Left lung (tissue), 10 donors: ENCODE data around the gene CCL1. TPM values are rescaled to one million over a fixed set of nuclear protein-coding genes. Genes with fewer than 3 reads are reported as not detected.

Experiments used
- ATAC-seq: fragments of 200-7000 bp; cut with Tn5 transposase; one replicate; pipeline ENCODE4 v1.9.1; 2020; ENCODE audit warnings: moderate library complexity
- DNase-seq, 4 donors: peaks; one replicate each; pipeline ENCODE4 v3.0.0-alpha.2; 2013 to 2020
- H3K27ac ChIP-seq, 2 donors: fragments of 200-600 bp; sonication (generic) in 1 of 2; one replicate each; pipeline versions ENCODE4 v1.5.0 to v1.8.0; 2020 to 2021
- H3K27me3 ChIP-seq, 2 donors: fragments of 200-600 bp; sonication (generic) in 1 of 2; one replicate each; pipeline versions ENCODE4 v1.5.0 to v1.8.0; 2020 to 2021
- H3K36me3 ChIP-seq, 2 donors: fragments of 200-600 bp; sonication (generic) in 1 of 2; one replicate each; pipeline versions ENCODE4 v1.5.0 to v1.8.0; 2020 to 2021
- H3K4me1 ChIP-seq, 2 donors: fragments of 200-600 bp; one replicate each; pipeline ENCODE4 v1.8.0; 2021
- H3K4me3 ChIP-seq, 2 donors: fragments of 200-600 bp; sonication (generic) in 1 of 2; one replicate each; pipeline versions ENCODE4 v1.5.0 to v1.8.0; 2020 to 2021; ENCODE audit warnings: mild to moderate bottlenecking in 1 of 2
- H3K9me3 ChIP-seq, 2 donors: fragments of 200-600 bp; sonication (generic) in 1 of 2; one replicate each; pipeline versions ENCODE4 v1.5.0 to v1.8.0; 2020 to 2021
- CTCF ChIP-seq, 2 donors: fragments of 200-600 bp; sonication (generic) in 1 of 2; IDR thresholded peaks; one replicate each; pipeline versions ENCODE4 v1.5.0 to v1.8.0; 2021; ENCODE audit warnings: antibody characterized with exemption in 2 of 2
- intact Hi-C, 2 donors: fragments of 100-400 bp; cut with DNase I; formaldehyde crosslinking; loops; one replicate each; pipeline versions ENCODE4 v1.11.2 to v1.14.2; 2022
- polyA plus RNA-seq, 6 donors: library from polyadenylated mRNA; unstranded; fragments of 120-200 nt; gene quantifications; one replicate each; pipeline ENCODE4 v1.2.1, GENCODE V29; 2013; ENCODE audit not compliant: insufficient read length in 6 of 6
- total RNA-seq, 2 donors: library from RNA; stranded (reverse); fragmentation: NEBNext Ultra II Directional; extraction: Animal tissue kit (Norgen Biotek cat#: 25700); gene quantifications; one replicate each; pipeline ENCODE4 v1.2.1, GENCODE V29; 2021
- donor health status: DM: no; HTN: yes; CAD: no.
- donor health status: DM: no; HTN: no; CAD: no.

Gene CCL1
- total and polyA plus RNA-seq, 8 donors = not detected

- Histone ChIP-seq H3K4me1 (peaks cover 0 to 43% of the 10 kb centered on the region in 2 donors), H3K4me3 (no peak overlapping the region), H3K27ac (no peak overlapping the region), H3K9me3 (no peaks in the 10 kb centered on the region), H3K36me3 (no peaks in the 10 kb centered on the region), H3K27me3 (no peaks in the 10 kb centered on the region)
- DNase-seq = no peak
- ATAC-seq = no peak
- intact Hi-C loops = no loop called here
- no peak for TF ChIP-seq CTCF (IDR thresholded peaks at IDR 0.05)
Observed at GRCh38 chr17:34370376-34370996, 7.5 kb upstream of the CCL1 start.

- TF ChIP-seq CTCF (IDR thresholded peaks at IDR 0.05) = no peak
- H3K4me1 ChIP-seq = peaks cover 0 to 43% of the 10 kb centered on the region in 2 donors
Observed at GRCh38 chr17:34369571-34369970, 6.5 kb upstream of the CCL1 start.

GRCh38 chr17:34368946-34369500 is 6.0 kb upstream of the CCL1 start:
- intact Hi-C loops = loop anchor here in 1 of 2 donors (10.0 kb wide), 1 partner anchor 174 kb away; no protein-coding TSS in a partner anchor
- no peaks in the 10 kb centered on the region for H3K36me3 ChIP-seq
- peak; percentile 40 for ATAC-seq
- H3K27ac ChIP-seq = no peak overlapping the region
- no peak for TF ChIP-seq CTCF (IDR thresholded peaks at IDR 0.05)
- no peaks in the 10 kb centered on the region for H3K27me3 ChIP-seq
- H3K4me3 ChIP-seq = no peak overlapping the region
- no peaks in the 10 kb centered on the region for H3K9me3 ChIP-seq
- no peak for DNase-seq
- peaks cover 0 to 43% of the 10 kb centered on the region in 2 donors for H3K4me1 ChIP-seq

More at GRCh38 chr17:34369571-34369970, 6.5 kb upstream of the CCL1 start:
- Histone ChIP-seq H3K27ac (no peak overlapping the region), H3K9me3 (no peaks in the 10 kb centered on the region), H3K36me3 (no peaks in the 10 kb centered on the region), H3K27me3 (no peaks in the 10 kb centered on the region), H3K4me3 (no peak overlapping the region)
- ATAC-seq (no peak), DNase-seq (no peak)
- intact Hi-C loops = loop anchor here in 1 of 2 donors (10.0 kb wide), 1 partner anchor 175 kb away; no protein-coding TSS in a partner anchor

GRCh38 chr17:34368196-34368945 is 5.3 kb upstream of the CCL1 start:
- Histone ChIP-seq H3K27ac (no peak overlapping the region), H3K4me1 (peaks cover 0 to 43% of the 10 kb centered on the region in 2 donors), H3K4me3 (no peak overlapping the region), H3K36me3 (no peaks in the 10 kb centered on the region), H3K9me3 (no peaks in the 10 kb centered on the region), H3K27me3 (no peaks in the 10 kb centered on the region)
- no peak for TF ChIP-seq CTCF (IDR thresholded peaks at IDR 0.05)
- DNase-seq = no peak
- peak; percentile 41 for ATAC-seq
- intact Hi-C loops = loop anchor here in 1 of 2 donors (10.0 kb wide), 1 partner anchor 174 kb away; no protein-coding TSS in a partner anchor
